Urothelium cell line (cell line): ENCODE data around the gene TRMT44.
"Not testable (repeated sequence)": the region's sequence is repeated elsewhere in the genome, so short reads cannot be mapped to it uniquely, and the experiment has no call there.

Source experiments
- DNase-seq: peaks from one replicate; pipeline ENCODE4 v3.0.0; 2011; ENCODE audit warnings: low spot score, mixed read lengths
- FAIRE-seq: peaks from 2 replicates; lab custom pipeline; 2011; peaks lifted over from hg19 to GRCh38; lab: Jason Lieb, UNC

TRMT44 gene

DNA sequence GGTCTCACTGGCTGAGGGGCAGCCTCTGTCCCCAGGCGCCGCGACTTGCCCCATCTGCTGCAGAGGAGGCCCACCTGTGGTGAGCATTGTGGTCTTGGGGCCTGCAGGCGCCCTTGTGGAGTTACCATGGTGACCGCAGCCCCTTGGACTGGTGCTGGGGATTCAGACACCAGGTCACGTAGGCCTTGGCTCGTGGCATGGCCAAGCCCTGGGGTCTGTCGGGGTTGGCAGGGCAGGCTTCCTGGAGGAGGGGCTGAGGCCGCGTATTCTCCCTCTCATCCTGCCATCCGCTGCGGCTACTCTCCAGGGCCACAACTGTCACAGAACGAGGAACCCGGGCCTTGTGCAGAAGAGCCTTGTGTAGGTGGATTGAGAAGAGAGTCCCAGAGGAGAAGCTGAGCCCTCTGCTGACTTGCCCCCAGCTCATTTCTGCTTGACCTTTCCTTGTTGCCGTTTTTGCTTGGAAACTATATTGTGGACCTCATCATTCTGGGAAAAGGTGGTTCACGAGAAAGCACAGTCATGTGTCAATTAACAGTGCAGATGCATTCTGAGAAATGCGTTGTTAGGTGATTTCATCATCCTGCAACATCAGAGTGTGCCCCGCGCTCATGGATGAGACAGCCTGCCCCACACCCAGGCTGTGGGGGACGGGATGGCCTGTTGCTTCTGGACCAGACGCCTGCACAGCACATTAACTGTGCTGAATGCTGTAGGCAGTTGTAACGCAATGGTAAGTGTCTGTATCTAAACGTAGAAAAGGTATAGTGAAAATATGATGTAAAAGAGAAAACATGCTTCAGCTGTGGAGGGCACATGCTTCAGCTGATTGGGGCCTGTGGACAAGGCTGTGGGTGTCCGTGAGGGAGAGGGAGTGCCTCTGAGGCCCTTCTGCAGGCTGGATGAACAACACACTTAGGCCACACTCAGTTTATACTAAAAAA, 38.5 kb downstream of the TRMT44 start:
- no peak for FAIRE-seq
- DNase-seq, result no peak

DNA sequence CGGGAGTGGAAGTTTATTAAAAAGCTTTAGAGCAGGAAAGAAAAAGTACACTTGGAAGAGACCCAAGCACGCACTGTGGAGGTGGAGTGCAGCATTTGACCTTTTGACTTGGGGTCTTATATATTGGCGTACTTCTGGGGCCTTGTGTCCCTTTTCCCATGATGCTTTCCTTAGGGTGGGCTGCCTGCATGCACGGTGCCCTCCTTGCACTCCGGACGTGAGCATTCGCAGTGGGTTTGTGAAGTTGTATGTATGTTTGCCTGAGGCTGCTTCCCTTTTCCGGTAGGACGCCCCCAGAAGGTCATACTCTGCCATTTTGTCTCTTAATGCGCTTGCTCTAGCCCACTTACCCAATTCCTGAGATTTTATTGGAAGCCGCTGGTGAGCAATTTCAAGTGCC, 39.6 kb downstream of the TRMT44 start:
- FAIRE-seq, result no peak
- no peak for DNase-seq

DNA sequence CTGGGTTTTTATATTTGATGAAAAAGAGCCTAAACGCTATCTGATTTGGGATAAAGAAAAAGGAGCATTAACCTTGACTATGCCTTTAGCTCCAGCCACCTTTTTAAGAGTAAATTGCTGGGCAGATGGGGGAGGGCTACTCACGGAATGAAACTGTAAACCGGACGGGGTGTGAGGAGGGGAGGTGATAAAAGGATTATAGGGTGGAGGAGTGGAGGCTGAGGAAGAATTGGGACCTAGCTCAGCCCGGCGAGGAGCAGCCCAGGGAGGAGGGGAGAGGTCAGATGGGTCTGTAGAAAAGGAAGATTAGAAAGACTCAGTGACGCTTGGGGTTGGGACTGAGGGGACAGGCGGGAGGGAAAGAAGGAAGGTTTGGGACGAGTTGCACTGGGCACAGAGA, 46.1 kb downstream of the TRMT44 start:
- not testable (repeated sequence) for DNase-seq, FAIRE-seq

DNA sequence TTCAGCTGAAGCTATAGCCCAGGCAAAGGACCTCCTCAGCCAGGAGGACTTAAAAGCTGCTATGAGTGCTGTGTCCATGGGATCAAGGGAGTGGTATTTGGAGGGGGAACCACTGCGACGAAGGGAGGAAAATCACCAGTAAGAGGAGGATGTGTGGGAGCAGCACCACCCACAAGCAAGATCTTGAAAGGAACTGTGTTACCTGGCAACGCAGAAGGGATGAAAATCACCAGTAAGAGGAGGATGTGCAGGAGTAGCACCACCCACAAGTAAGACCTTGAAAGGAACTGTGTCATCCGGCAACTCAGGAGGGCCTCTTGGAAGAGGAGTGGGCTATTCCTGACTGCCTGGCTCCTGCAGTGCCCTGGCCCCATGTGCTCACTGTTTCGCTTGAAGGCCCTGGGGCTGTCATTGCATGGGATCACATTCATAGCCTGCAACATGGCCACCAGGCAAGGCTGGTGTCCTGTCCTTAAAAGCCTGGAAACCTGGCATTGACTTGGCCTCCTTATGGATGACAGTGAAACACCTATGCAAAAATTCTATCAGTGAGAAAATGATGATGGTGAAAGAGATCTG, 48.3 kb downstream of the TRMT44 start:
- FAIRE-seq (no peak), DNase-seq (no peak)

DNA sequence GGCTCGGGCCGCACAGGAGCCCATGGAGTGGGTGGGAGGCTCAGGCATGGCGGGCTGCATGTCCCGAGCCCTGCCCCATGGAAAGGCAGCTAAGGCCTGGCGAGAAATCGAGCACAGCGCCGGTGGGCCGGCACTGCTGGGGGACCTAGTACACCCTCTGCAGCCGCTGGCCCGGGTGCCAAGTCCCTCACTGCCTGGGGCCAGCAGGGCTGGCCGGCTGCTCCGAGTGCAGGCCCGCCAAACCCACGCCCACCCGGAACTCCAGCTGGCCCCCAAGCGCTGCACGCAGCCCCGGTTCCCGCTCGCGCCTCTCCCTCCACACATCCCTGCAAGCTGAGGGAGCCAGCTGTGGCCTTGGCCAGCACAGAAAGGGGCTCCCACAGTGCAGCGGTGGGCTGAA, 50.9 kb downstream of the TRMT44 start:
- FAIRE-seq, DNase-seq: not testable (repeated sequence)

DNA sequence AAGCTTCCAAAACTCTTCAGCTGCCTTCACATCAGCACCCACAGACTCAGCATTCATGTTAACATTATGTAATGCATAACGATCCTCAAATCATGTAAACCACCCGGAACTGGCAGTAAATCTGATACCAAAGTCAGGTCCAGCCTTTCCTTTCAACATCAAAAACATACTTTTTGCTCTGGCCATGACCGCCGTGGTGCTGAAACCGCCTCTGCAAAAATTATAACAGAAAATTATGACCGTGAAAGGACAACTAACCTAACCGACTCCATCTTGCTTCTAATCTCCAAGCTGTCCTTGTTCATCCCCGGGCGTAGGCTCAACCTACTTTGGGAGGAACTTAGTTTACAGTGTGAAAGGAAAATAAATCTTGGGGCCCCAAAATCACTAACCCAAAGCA, 51.6 kb downstream of the TRMT44 start:
- no peak for FAIRE-seq
- no peak for DNase-seq

DNA sequence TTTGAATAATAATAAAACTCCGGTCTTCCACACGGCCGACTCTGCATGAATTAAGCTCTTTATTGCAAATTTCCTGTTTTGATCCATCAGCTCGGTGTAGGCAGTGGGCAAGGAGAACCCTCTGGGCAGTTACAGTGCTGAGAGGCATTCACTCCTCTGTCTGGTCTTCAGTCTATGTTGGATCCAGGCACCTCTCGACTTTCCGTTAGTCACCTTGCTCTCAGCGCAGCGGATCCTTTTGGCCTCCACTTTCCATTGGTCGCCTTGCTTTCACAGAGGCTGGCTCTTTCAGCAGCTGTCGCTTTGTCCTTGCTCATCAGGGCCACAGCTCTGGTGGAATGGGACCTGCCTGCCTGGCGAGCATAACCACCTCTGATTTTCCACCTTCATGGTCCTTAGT, 52.9 kb downstream of the TRMT44 start:
- DNase-seq (no peak), FAIRE-seq (no peak)

DNA sequence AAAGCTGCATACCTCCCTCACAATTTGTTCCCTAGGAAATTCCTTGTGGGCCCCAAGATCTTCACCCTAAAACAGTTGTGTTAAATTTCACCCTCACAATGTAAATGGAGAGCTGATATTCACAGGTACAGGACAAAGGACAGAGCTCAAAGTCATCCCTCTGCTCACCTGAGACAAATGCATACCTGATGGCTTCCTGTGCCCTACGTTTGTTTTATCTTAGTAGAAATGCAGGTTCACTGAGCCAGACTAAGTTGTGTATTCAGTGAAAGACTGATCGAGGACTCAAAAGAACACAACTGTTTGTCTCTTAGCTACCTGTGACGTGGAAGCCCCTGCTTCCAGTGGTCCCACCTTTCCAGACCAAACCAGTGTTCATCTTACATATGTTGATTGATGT, 53.6 kb downstream of the TRMT44 start:
- DNase-seq (no peak), FAIRE-seq (no peak)

DNA sequence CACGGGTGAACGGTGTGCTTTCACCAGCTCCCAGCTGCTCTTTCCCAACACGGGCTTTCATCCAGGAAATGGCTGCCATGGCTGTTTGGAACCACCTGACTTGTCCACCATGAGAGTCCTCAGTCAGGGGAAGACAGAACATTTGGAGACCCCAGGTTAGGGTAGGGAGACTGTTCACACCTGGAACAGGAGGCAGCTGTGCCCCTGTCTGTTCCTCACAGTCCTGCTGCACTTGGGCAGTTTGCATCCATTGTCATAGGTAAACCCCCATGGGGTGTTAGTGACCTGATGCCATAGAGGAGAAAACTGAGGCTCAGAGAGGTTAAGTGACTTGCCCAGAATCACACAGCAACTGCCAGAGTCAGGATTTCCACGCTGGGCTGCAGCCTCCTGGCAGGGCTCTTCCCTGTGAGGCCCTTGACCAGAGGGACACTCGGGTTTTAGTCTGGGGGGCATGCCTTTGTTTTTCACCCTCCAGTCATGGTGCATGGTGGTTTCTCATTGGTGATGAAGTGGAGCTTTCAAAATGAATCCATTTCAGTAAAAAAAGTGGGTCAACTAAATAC, 54.5 kb downstream of the TRMT44 start:
- DNase-seq (no peak), FAIRE-seq (no peak)

DNA sequence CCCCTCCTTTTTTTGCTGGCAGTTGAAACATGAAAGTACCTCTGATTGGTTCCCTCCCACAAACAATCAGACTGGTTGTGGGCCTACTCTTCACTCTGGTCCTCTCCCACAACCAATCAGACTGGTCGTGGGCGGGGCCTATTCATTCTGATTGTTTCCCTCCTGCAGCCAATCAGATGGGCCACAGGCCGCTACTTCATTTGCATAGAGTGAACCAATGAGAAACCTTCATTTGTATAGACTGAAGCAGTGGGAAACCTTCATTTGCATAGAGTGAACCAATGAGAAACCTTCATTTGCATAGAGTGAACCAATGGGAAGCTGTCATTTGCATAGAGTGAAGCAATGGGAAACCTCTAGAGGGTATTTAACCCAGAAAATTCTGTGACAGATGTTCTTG, 55.2 kb downstream of the TRMT44 start:
- DNase-seq (no peak), FAIRE-seq (no peak)

DNA sequence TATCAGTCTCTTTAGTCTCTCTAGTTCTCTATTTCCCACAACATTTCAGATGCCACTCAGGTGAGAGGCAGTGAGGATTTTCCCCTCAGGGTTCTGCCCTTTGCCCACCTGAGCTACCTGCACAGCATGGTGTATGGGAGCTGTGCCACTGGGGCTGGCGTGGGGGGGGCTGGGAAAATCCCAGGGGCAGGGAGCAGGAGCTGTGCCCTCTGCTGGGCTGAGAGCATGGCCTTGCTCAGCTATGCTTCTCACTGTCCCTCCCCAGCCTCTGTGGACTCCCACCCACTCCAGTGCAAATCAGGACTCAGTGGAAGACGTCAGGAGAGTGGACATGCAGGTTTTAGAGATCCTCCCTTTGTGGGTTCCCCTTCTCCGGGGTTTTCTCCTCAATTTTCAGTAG, 57.2 kb downstream of the TRMT44 start:
- DNase-seq (no peak), FAIRE-seq (no peak)

DNA sequence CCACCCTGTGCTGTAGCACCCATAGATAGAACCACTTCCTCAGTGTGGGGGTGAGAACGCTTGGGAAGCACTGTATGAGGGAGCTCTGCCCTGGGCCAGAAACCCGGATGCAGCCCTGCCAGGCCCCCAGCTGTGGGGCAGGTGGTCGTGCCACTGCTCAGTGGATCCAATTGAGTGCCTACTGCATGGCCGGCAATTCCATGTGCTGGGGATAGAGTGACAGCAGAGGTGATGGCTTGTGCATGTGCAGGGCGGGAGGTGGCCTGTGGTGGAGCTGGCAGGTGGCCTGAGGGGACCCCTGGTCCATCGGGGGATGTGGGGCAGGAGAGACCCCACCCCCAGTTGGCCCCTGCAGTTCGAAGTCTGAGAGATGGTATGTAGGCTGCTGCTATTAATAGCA, 60.4 kb downstream of the TRMT44 start:
- DNase-seq, result no peak
- FAIRE-seq, result no peak

DNA sequence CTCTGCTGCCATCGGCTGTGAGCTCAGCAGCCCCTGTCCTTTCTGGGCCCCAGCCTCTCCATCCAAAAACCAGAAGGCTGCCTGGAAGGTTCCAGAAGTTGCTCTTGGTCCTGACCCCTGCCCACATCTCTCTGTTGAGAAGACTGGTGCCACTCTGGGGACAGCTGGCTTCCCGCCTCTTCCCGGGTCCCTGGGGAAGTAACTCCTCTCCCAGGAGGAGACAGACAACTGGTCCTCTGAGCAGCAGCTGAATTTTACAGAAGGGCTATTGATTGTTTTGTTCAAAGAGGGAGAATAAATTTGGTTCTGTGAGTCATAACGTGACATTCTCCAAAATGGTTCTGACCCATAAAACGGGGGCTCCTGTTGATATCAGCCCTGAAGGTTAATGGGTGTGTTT, 61.2 kb downstream of the TRMT44 start:
- DNase-seq (no peak), FAIRE-seq (no peak)

DNA sequence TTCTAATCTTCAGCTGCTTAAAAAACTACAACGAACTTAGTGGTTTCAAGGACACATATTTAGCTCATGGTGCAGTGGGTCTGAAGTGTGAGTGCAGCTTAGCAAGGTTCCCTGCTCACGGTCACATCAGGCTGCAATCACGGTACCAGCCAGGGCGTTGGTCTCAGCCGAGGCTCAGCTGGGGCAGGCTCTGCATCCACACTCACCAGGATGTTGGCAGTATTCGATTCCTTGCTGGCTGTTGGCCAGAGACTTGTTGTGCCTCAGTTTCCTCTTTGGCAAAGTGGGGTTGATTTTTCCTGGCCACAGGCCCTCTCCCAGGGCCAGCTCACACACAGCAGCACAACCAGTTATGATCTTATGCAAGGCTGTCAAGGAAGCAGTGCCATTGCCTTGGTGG, 61.8 kb downstream of the TRMT44 start:
- FAIRE-seq (no peak), DNase-seq (no peak)

DNA sequence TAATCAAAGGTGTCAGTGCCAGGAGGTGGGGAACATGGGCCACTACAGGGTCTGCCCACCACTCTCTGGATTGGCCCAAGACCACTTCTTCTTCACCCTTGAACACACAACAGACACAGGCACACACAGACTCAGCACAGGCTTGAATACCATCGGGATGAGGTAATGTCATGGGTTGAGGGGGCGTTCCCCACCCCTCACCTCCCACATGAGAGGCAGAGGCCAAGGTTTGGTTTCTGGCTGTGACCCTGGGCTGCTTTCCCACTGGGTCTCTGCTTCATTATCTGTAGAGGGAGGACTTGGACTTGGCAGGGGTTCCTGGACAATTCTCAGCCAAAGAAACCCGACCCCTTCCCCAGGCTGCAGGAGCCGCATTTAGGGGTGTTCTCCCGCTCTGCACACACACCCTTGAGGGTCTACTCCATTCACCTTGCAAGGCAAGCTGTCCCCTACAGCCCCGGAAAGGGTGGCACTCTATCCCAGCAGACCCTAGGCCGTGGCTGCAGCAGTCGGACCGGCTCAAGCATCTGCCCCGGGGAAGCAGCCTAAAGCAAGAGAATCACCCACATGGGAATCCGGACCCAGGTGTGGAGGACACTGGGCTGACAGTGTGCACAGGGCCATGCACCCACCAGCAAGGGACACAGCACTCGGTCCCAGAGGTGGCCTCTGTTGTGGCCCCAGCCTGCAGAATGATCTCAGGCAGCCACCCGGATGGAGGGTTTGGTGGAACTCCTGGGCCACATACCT, 62.4 kb downstream of the TRMT44 start:
- no peak for FAIRE-seq
- peak; percentile 37 for DNase-seq

DNA sequence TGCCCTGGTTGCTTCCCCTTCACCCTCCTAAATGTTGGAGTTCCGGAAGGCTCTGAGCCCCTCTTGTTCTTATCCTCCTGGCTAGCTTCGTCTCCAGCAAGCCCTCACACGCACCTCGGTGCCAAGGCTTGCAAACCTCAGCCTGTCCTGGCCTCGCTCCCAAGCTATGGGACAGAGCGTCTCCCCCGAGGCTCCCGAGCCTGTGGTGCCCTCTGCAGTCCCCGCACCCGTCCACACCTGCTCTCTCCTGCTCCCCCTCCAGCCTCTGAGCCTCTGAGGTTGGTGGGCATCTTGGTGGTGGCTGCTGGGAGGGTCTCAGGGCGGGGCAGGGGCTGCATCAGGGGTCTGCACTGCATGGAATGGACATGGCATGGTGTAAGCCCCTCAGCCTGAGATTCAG, 63.2 kb downstream of the TRMT44 start:
- FAIRE-seq (no peak), DNase-seq (no peak)

DNA sequence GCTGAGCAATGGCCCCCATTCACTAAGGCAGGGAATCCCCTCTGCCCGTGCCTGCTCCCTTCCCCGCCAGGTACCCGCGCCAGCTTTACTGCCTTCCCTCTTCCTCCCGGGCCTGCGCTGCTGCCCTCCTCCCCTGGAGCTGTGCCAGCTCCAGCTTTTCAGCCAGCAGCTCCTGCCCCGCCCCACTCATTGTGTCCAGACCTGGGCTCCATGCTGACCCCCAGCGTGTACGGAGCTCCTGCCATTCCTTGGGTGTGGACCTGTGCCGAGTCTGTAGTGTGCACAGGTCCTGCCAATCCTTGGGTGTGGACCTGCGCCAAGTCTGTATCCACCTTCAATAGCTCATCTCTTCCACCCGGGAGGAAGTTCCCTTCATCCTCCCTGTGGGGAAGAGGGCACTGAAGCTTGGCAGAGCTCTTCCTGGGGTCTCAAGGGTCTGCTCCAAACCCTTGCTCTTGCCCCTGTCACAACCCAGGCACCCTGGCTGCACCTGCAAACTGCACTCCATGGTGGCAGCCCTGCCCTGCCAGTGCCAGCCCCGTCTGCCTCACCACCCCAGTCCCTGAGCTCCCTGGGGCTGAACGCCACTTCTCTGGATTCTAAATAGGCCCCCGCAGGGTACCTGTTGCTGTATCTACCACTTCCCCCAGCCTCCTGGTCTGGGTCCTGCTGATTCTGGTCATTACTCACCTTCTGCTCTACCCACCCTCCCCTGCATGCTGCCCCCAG, 63.9 kb downstream of the TRMT44 start:
- peak; percentile 41 for DNase-seq

DNA sequence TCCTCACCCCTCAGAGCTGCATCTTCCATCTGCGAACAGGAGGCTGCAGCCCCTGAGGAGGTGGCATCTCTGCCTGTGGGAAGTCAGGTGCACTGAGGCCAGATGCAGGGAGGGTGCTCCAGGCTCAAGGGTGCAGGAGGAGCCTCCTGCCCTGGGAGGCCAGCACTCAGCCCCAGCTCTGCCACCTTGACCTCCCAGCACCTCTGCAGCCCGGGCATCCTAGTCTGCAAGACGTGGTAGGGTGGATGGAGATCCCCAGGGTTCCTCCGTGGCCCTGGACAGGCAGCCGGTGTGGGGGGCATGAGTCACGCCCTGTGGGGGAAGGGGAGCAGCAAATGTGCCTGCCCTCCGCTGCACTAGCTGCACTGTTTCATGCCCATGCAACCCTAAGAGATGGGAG, 64.7 kb downstream of the TRMT44 start:
- FAIRE-seq (no peak), DNase-seq (no peak)

More for the DNA sequence above, 63.9 kb downstream of the TRMT44 start:
- peak; percentile 5 for FAIRE-seq

DNA sequence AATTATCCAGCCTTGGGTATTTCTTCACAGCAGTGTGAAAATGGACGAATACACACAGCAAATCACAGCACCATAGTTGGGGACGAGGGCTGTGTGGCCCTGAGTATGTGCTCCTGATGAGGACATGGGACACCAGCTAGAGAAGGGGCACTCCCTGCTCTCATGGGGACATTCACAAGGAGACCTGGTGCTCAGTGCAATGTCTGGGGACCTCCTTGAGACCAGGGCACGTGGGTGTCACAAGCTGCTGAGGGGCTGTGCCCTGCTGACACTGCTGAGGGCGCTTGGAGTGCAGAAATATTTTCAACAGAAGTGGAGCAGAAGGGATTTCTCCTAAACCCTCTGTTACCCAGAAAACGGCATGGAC, 65.4 kb downstream of the TRMT44 start:
- FAIRE-seq, result no peak
- DNase-seq, result no peak

DNA sequence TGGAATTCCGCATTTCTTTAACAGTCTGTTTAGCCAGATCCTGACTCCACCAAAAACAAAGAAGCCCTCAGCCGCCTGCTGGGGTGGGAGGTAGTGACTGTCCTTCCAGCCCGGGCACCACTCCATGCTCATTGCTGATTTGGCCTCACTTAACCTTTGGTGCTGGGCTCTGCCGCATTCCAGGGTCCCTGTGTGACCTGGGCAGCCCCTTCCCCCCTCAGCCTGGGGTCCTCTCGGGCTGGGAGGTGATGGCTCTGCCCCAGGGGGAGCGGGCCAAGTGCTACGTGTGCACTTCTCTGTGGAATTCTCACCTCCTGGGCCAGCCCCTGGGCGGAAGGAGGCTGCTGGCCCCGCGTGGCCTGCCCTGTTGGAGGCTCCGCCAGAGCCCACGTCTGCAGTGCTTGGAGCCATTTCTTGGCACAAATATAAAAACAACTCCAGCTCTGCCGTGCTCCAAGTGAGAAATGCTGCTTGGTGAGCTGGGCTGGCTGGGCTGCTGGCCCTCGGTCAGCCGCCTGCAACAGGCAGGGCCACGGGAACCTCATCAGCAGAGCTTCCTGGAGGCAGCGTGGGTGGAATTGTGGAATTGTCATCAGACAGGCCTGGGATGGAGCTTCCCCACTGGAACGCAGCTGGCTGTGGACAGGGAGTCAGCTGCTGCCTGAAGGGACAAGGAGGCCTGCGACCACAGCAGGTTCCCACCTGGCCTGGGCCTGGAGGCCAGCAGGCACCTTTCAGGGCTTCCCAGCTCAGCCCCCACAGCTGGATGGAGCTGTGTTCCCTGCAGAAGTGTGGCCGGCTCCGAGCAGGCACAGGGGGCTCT, 66.0 kb downstream of the TRMT44 start:
- FAIRE-seq (no peak), DNase-seq (no peak)
